NCI-H2227 treated with DMSO at 0.1 percent for 48 hours (cell line): Measurements from ENCODE around the gene PRR5.
A peak's percentile ranks its signal among the peaks of the same experiment; 100 is the strongest.
"Not testable (repeated sequence)": the region's sequence is repeated elsewhere in the genome, so short reads cannot be mapped to it uniquely, and the experiment has no call there.

ENCODE experiments used
- DNase-seq: peaks from one replicate; lab custom pipeline; 2025; lab: John Stamatoyannopoulos, UW

Gene PRR5

GRCh38 chr22:44673406-44673805, 28.6 kb upstream of the PRR5 start:
- DNase-seq = no peak

DNA sequence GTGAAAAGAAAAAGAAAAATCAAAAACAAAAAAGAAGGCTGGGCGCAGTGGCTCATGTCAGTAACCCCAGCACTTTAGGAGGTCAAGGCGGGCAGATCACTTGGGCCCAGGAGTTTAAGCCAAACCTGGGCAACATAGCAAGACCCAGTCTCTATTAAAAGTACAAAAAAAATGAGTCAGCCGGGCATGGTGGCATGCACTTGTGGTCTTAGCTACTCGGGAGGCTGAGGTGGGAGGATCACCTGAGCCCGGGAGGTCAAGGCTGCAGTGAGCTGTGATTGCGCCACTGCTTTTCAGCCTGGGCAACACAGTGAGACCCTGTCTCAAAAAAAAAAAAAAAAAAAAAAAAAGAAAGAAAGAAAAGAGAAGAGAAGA, 26.0 kb upstream of the PRR5 start:
- DNase-seq = not testable (repeated sequence)

DNA sequence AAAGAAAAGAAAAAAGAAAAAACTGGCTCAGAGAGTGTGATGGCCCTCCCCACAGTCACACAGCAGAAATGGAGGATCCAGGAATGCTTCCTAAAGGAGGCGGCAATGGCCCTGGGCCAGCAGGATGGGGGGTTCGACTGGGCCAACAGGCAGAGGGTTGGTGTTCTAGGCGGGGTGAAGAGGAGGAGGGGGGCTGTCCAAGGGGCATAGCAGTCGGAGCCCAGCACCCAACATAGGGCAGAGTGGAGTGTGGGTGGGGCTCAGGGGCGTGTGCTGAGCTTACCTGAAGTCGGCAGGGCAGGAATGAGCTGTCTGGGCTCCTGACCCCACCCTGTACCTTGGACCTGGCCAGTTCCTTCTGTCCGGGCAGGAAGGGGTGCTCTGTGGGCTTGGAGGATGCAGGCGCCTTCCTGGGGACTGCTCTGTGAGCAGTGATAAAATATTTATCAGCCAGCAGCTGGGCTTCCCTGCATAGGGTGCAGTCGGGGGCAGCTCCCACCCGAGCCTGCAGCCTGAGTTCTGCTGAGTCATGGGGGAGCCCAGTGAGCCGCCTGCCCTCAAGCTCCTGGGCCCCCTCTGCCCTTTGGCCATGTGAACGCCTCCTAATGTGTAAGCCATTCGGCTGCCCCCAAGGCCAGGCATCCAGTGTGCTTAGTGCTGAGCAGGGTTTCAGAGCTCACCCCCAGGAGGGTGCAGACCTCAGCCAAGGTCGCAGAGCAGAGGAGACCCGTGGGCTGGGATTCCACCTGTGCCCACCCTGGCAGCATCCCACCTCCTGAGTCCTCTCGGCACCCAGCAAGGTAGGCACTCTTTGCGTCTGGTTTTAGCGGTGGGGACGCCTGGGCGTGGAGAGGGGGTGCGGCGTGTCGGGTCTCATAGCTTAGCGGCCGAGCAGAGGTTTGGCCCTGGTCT, 25.3 kb upstream of the PRR5 start:
- DNase-seq = no peak

- DNase-seq = no peak
Observed at GRCh38 chr22:44677353-44677840, 24.6 kb upstream of the PRR5 start.

GRCh38 chr22:44677871-44678555, 24.0 kb upstream of the PRR5 start:
- DNase-seq = no peak

DNA sequence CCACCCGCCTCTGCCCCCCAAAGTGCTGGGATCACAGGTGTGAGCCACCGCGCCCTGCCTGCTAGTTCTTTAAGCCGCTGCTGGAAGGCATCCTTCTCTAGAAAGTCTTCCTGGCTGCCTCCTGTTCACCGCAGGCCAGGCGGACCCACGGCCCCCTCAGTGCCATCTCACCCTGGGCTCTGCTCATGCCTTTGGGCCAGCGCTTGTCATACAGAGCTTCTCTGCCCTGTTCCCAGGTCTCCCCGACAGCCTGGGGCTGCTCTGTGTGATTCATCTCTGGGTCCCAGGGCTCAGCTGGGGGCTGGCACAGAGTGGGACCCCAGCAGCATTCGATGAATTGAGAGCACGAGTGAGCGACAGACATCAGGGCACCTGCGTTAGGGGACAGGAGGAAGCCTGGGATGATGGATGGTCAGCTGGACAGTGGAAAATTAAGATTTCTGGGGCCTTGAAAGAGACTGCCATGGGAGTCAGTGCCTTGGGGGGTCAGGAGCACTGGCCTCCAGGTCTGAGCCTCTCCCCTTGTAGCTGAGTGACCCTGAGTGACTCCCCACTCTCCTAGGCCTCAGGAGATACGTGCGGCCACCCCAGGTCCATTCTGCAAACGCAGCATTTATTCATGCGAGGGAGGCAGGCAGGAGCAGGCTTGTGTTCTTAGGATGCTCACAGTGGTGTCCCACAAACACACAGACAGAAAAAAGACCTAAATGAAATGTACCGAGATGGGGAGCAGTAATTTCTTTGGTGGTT, 23.3 kb upstream of the PRR5 start:
- no peak for DNase-seq

- DNase-seq = not testable (repeated sequence)
Observed at GRCh38 chr22:44679306-44679647, 22.7 kb upstream of the PRR5 start.

GRCh38 chr22:44680058-44680457, 21.9 kb upstream of the PRR5 start:
- DNase-seq = no peak

DNA sequence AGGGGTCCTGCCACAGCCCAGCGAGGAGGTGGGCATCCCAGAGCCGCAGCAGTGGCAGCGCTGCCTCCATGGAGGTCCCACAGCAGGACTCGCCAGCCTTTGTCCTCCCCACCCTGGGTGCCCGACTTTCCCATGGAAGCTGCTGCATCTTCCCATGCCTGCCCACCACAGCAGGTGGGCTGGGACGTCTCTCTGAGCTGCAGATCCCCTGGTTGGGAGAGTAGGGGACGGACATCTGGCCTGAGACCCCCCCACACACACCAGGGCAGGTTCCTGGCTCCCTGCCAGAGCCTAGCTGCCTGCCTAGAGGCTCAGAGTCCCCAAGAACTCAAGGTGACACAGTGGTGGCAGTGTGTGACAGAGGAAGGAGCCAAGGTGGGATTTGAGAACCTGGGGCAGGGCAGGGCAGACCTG, 21.5 kb upstream of the PRR5 start:
- no peak for DNase-seq

GRCh38 chr22:44682556-44683168, 19.3 kb upstream of the PRR5 start:
- DNase-seq = peak; percentile 29

GRCh38 chr22:44683237-44683636, 18.8 kb upstream of the PRR5 start:
- DNase-seq = no peak

DNA sequence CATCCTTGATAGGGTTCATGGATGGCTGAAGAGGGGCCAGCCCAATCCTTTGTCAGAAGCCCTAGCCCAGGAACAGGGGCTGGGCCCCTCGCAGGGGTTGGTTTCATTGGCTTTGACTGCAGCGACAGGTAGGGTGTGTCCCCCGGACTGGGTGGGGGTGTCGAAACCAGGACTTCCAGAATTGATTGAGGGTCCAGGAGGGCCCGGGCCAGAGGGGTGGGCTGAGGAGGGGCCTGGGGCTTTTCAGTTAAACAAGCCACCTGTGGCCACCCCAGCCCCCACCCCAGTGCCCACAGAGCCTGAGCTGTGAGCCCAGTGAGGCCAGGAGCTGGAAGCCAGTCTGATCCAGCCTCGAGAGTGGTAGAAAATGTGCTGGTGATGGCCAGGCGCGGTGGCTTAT, 18.1 kb upstream of the PRR5 start:
- DNase-seq = no peak

GRCh38 chr22:44684506-44685383, 17.3 kb upstream of the PRR5 start:
- DNase-seq = no peak

GRCh38 chr22:44685384-44686056, 16.5 kb upstream of the PRR5 start:
- no peak for DNase-seq

GRCh38 chr22:44686873-44687600, 15.0 kb upstream of the PRR5 start:
- no peak for DNase-seq

DNA sequence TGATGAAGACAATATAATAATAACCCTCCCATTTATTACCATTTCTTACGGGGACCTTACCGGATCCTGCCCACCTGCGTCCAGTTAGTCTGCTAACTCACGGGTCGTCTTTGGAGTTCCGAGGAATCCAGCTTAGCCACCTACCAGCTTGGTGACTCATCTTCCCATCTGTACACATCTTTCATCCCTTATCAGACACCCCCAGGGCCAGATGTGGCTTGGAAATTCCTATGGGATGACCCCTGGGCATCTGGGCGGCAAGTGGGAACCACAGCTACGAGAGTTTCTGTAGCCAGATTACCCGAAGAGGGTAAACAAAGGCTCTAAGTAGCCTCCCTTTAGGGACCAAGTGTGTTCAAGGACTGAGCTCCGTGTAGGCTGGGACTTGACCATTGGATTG, 12.8 kb upstream of the PRR5 start:
- DNase-seq = no peak

GRCh38 chr22:44689915-44690524, 12.0 kb upstream of the PRR5 start:
- no peak for DNase-seq

DNA sequence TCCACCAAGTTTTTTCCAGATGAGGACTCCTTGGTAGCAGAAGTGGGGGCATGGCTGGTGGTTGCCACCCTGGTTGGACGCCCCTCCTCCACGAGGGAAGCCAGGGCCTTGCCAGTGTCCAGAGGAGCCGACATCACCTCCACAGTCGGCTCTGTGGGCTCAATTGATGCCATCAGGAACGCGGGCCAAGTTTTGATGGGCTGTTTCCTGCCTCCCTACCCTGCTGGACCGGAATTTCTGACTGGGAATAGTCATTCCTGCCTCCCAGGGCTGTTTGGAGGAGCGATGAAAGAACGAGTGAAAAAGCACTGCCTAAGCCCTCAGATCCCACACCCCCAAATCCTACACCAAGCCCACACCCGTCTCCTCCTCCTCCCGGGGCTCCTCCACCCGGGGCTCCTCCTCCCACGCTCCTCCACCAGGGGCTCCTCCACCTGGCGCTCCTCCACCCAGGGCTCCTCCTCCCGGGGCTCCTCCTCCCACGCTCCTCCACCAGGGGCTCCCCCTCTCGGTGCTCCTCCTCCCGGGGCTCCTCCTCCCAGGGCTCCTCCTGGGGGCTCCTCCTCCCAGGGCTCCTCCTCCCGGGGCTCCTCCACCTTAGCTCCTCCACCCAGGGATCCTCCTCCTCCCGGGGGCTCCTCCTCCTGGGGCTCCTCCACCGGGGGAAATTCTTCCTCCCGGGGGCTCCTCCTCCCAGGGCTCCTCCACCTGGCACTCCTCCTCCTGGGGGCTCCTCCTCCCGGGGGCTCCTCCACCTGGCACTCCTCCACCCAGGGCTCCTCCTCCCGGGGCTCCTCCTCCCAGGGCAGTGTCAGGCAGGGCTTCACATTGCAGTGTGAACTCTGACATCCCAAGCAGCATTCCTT, 10.0 kb upstream of the PRR5 start:
- no peak for DNase-seq

- DNase-seq = no peak
Observed at GRCh38 chr22:44692662-44693007, 9.4 kb upstream of the PRR5 start.
